ENCODE results near the gene PGA4. TPM values are rescaled to one million over a fixed set of nuclear protein-coding genes. Genes with fewer than 3 reads are reported as not detected.
A peak's percentile ranks its signal among the peaks of the same experiment; 100 is the strongest.

PGA4 gene
- total and polyA plus RNA-seq, 9 of the 15 experiments (the other 6 are each of a cell fraction or from before 2014, with no cell fraction given) = not detected

DNA sequence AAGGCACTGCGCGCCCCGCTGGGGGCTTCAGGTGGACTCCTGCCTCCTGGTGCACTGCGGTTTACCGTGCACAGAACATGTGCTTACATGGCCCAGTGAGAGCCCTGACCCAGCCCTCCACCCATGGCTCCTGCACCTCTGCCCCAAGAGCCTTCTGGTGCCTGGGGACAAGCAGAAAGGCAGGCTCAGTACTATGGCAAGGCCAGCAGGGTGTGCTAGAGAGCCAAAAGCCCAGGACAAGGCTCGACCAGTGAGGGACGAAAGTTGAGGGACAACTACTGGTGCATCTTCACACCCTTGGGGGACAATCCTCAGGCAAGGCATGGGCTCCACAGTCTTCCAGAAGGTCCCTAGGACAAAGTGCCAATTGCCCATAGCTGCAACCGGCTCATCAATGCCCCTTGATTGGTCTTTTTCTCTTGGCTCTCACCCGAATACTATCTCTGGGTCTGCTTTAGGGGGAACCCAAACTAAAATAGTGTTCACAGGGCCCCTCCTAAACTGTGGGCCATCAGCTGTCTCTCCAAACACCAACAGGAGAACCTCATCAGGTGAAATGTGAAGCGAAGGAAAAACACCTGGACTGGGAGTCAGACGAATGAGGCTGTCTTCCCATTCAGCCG lies 32.4 kb downstream of the PGA4 start:
- intact Hi-C loops (cut with micrococcal nuclease) (loop anchor here (1.0 to 5.0 kb wide), 3 partner anchors 48 to 131 kb away; partner anchors contain the start of genes DDB1 and TKFC), in situ Hi-C loops (cut with MboI) (loop anchor here (5.0 kb wide), 1 partner anchor 133 kb away; no protein-coding TSS in a partner anchor)
- Histone ChIP-seq H3K79me2 (ENCODE audit: control insufficient read depth, insufficient read depth, low read length) (no peaks in the 10 kb centered on the region), H3K4me1 (replicated peaks in 1 of 2; ENCODE audit: control insufficient read depth in 2 of 2, insufficient read depth in 2 of 2, low read length in 2 of 2) (peaks cover 0 to 13% of the 10 kb centered on the region in 2 experiments; a peak in 2 of 5 replicates), H3K27me3 (ENCODE audit: control insufficient read depth in 2 of 2, insufficient read depth in 2 of 2, low read length in 2 of 2) (peaks cover 3 to 17% of the 10 kb centered on the region in 2 experiments; a peak in 3 of 5 replicates), H3K9me3 (replicated peaks; ENCODE audit: control insufficient read depth, insufficient read depth, low read depth, low read length) (no peaks in the 10 kb centered on the region), H2AFZ (ENCODE audit: low read depth, low read length) (peak overlapping the region; percentile 65; the same call in 1 of the 2 replicates), H3K36me3 (ENCODE audit: control insufficient read depth, insufficient read depth, low read length) (no peaks in the 10 kb centered on the region), H3K27ac (ENCODE audit: extremely low read depth, low read depth, low read length) (no peak overlapping the region), H3K9ac (ENCODE audit: insufficient read depth in 1 of 2, low read depth in 2 of 2, low read length in 2 of 2) (no peak overlapping the region), H3K4me3 (no peak overlapping the region), H3K9me1 (ENCODE audit: control insufficient read depth, insufficient read depth, low read length) (no peaks in the 10 kb centered on the region), H4K20me1 (replicated peaks; ENCODE audit: control insufficient read depth, insufficient read depth, low read length) (no peaks in the 10 kb centered on the region), H3K4me2 (ENCODE audit: insufficient read depth, low read length) (no peak overlapping the region)
- ATAC-seq (peak; percentile 97), FAIRE-seq (peak; percentile 99), DNase-seq (ENCODE audit: extremely low read depth in 1 of 4, low spot score in 3 of 4) (peak; percentile 80 to 88 (median 86))
- ChIA-PET POLR2A (interaction anchor here (0.6 kb wide), 2 partner anchors 94 to 131 kb away, joined by 3 read pairs; no protein-coding TSS in a partner anchor), CTCF (ENCODE audit: low intra/inter-chr PET ratio) (interaction anchor here (1.3 to 3.4 kb wide), 3 partner anchors 80 to 131 kb away, joined by 4 to 39 read pairs (median 5); no protein-coding TSS in a partner anchor)
- BruUV-seq (replicated peaks) = no TSS peak
- WGBS (ENCODE audit: insufficient coverage, low coverage, missing lambda C conversion rate) = 26% methylated on average over 12 of the region's 12 CpGs
- no peak for TF ChIP-seq ZNF197 (CRISPR knock-in tag; IDR thresholded peaks at IDR 0.05; ENCODE audit: low read depth)
- TF ChIP-seq ETV5 (CRISPR knock-in tag; IDR thresholded peaks at IDR 0.05; ENCODE audit: low read depth) = no peak
- TF ChIP-seq SRSF7 (optimal IDR thresholded peaks at IDR 0.05; ENCODE audit: low read depth, low read length) = no peak
- no peak for TF ChIP-seq ZNF174 (CRISPR knock-in tag; IDR thresholded peaks at IDR 0.05)
- TF ChIP-seq, protein P1, sequence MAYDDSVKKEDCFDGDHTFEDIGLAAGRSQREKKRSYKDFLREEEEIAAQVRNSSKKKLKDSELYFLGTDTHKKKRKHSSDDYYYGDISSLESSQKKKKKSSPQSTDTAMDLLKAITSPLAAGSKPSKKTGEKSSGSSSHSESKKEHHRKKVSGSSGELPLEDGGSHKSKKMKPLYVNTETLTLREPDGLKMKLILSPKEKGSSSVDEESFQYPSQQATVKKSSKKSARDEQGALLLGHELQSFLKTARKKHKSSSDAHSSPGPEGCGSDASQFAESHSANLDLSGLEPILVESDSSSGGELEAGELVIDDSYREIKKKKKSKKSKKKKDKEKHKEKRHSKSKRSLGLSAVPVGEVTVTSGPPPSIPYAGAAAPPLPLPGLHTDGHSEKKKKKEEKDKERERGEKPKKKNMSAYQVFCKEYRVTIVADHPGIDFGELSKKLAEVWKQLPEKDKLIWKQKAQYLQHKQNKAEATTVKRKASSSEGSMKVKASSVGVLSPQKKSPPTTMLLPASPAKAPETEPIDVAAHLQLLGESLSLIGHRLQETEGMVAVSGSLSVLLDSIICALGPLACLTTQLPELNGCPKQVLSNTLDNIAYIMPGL (CRISPR knock-in tag; IDR thresholded peaks at IDR 0.05) = no peak
- TF ChIP-seq, protein P2, sequence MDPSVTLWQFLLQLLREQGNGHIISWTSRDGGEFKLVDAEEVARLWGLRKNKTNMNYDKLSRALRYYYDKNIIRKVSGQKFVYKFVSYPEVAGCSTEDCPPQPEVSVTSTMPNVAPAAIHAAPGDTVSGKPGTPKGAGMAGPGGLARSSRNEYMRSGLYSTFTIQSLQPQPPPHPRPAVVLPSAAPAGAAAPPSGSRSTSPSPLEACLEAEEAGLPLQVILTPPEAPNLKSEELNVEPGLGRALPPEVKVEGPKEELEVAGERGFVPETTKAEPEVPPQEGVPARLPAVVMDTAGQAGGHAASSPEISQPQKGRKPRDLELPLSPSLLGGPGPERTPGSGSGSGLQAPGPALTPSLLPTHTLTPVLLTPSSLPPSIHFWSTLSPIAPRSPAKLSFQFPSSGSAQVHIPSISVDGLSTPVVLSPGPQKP (CRISPR knock-in tag; IDR thresholded peaks at IDR 0.05) = no peak
- TF ChIP-seq NFIX (CRISPR knock-in tag; IDR thresholded peaks at IDR 0.05; ENCODE audit: low read depth) = no peak
- TF ChIP-seq SNRNP70 (optimal IDR thresholded peaks at IDR 0.05; ENCODE audit: low read depth, low read length) = no peak
- no peak for TF ChIP-seq TRIM24 (IDR thresholded peaks at IDR 0.05)
- no peak for TF ChIP-seq SIRT6 (IDR thresholded peaks at IDR 0.05; ENCODE audit: low read depth, low read length)
- TF ChIP-seq TFAM (CRISPR knock-in tag; conservative IDR thresholded peaks at IDR 0.05) = no peak

All from K562 (cell line).